HS-27A (cell line): ENCODE data around the gene TSPEAR.
"Not testable (repeated sequence)": the region's sequence is repeated elsewhere in the genome, so short reads cannot be mapped to it uniquely, and the experiment has no call there.

Source experiments
- DNase-seq: peaks from one replicate; pipeline ENCODE4 v3.0.0-alpha.2; 2012; ENCODE audit warnings: low read depth, missing footprints

TSPEAR gene

DNA sequence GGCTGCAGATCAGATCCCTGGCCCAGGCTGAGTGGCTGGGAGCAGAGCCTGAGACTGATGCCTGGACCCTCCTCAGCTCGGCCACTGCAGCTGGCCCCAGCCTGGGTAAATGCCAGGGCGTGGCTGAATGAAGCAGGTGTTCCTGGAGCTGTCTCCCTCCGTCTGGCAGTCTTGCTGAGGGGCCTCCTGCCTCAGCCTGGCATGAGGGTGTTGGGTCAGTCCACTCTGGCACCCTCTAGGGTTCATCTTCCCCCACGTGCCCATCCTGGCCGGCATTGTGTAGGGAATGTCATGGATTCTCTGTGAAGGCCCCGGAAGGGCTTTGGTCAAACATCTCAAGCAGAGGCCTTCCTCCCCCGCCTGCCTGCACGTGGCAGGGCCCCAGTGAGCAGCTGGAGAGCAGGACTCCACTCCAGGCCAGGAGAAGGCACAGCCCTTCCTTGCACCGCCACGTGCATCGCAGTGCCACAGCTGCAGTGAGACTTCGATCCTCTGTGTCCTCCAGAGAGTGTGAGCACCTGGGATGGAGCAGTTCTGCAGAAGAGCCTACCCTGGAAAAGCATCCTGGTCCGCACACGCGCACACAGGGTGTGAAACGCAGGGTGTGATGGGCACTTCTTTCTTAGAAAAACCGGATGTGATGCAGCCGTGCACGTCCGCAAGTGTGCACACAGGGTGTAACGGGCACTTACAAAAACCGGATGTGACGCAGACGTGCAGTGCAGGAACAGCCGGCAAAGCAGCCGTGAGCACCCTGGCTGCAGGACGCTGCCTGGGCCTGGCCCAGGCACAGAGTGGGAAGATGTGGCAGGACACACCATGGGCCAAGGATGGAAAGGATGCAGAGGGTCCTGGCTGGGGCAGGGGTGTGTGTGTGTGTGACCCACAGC lies 142.5 kb downstream of the TSPEAR start:
- no peak for DNase-seq

- no peak for DNase-seq
These were observed 143.1 kb downstream of the TSPEAR start for GRCh38 chr21:44568261-44568660.

GRCh38 chr21:44567481-44568171 lies 143.7 kb downstream of the TSPEAR start:
- no peak for DNase-seq

DNA sequence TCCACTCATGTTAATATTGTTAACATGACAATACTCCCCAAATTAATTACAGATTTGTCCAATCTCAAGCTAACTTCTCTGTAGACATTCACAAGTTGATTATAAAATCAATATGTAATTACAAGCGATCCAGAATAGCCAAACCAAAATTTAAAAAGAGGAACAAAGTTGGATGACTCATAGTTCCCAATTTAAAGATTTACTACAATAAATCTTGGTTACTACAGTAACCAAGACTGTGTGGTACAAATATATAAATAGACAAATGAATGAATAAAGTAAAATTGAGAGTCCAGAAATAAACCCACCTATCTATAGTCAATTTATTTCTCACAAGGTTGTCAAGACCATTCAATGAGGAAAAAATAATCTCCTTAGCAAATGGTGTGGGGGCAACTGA lies 145.0 kb downstream of the TSPEAR start:
- no peak for DNase-seq

DNA sequence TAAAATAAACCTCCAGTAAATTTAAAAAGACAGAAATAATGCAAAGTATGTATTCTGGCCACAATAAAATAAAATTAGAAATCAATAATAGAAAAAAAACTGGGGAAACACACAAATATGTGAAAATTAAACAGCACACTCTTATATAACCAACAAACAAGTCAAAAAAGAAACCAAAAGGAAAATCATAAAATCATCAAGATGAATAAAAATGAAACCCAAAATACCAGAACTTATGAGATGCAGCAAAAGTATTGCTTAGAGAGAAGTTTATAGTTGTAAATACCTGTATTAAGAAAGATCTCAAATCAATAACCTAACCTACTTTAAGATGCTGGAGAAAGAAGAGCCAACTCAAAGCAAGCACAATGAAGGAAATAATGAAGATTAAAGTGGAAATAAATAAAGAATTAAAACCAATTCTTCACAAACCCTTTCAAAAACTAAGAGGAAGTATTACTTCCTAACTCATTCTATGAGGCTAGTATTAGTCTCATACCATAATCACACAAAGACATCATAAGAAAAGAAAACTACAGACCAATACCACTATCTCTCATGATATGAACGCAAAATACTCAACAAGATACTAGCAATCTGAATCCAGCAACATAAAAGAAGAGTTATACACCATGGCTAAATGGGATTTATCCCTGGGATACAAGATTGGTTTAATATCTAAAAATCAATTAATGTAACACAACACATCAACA lies 146.3 kb downstream of the TSPEAR start:
- DNase-seq, result no peak

DNA sequence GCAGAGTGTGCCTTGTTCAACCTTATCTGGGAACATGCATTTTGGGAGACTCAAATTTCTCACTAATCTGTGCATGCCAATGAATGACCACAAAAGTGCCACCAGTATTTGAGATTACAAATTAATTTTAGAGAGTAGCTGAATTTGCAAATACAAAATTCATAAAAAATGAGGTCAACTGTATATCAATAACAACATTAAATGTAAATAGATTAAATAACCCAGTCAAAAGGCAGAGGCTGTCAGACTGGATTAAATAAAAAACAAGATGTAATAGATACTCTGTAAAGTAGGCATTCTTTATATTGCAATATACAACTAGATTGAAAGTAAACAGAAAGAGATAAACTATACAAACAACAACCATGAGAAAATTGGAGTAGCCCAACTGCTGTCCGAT lies 147.3 kb downstream of the TSPEAR start:
- DNase-seq, result no peak

DNA sequence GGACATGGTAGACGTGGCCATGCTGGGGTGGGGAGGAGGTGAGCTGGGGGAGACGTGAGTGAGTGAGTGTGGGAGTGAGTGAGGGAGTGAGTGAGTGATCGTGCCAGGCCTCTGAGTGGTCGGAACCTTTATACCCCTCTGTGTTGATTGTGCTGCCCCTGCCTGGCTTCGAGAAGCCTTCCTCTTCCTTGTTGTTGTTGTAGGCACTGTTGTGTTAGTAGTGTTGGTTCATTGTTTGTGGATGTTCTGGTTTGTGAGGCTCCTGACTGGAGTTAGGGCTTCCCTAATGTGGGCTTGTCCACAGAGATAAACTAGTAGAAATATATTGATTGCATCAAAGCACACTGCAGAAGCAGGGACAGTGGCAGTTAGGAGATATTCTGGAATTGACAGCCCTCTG lies 152.7 kb downstream of the TSPEAR start, which contains the start of gene KRTAP10-3:
Gene KRTAP10-3, minus strand, starts transcription at position 101 of the 400 bp plus-strand sequence. Its CDS starts 80 bp downstream, at position 21.
- no peak for DNase-seq

- DNase-seq, result not testable (repeated sequence)
These were observed 153.1 kb downstream of the TSPEAR start for GRCh38 chr21:44558329-44558675.

DNA sequence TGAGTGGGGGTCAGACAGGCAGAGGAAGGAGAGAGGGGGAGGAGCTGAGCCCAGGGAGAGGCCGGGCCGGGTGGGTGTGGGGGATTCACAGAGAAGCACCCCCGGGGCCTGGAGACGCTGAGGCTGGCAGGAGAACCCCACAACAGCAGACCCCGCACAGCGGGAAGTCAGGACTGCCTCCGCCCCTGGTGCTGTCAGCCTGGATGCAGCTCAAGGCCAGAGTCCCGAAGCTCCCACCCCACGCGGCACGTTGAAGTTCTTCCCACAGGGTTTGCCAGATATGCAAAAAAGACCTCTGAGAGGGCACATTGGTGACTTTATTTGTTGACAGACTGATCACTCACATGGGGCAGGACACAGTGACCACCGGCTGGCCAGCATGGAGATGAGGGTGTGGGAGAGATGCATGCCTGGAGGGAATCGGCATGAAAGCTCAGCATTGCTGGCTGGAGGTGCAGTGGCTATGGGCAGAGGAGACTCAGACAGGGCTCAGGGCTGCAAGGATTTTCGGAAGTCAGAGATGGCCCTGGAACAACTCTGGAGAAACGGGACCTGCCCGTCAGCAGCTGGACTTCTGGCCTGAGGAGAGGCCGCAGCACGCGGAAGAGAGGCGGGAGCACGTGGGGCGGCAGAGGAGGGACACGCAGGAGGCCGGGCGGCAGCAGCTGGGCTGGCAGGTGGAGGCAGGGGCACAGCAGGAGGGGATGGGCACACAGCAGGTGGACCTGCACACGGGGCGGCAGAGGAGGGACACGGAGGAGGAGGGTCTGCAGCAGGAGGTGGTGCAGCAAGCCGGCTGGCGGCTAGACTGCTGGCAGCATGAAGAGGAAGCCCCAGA lies 153.7 kb downstream of the TSPEAR start:
- DNase-seq, result no peak

GRCh38 chr21:44556879-44557278 lies 154.5 kb downstream of the TSPEAR start:
- DNase-seq, result no peak

GRCh38 chr21:44555200-44555875 lies 156.0 kb downstream of the TSPEAR start:
- no peak for DNase-seq

GRCh38 chr21:44552681-44553080 lies 158.7 kb downstream of the TSPEAR start:
- no peak for DNase-seq

GRCh38 chr21:44552136-44552535 lies 159.2 kb downstream of the TSPEAR start:
- no peak for DNase-seq

- DNase-seq, result no peak
These were observed 159.9 kb downstream of the TSPEAR start, which contains the start of gene KRTAP10-2 for GRCh38 chr21:44551340-44551961. Gene KRTAP10-2 (minus strand): TSS chr21:44551505. CDS start chr21:44551458, 47 bp downstream.

- no peak for DNase-seq
These were observed 160.6 kb downstream of the TSPEAR start for GRCh38 chr21:44550807-44551206.

DNA sequence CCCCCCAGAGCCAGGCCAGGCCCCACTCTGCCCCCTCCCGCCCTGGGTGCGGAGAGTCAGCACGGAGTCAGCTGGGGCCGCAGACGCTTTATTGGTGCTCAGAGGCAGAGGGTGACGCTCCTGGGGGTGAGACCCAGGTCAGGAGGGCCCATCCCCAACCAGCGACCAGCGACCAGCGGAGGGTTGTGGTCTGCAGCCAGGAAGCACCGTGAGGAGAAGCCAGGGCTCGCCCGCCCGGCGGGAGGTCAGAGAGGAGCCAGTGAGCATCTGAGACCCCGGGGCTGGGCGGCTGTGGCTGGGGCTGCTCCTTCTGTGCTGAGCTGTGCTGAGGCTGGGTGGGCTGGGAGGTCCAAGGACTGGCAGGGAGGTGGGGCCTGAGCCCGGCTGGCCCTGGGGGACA lies 161.1 kb downstream of the TSPEAR start:
- not testable (repeated sequence) for DNase-seq

GRCh38 chr21:44549525-44550211 lies 161.7 kb downstream of the TSPEAR start:
- DNase-seq, result no peak

DNA sequence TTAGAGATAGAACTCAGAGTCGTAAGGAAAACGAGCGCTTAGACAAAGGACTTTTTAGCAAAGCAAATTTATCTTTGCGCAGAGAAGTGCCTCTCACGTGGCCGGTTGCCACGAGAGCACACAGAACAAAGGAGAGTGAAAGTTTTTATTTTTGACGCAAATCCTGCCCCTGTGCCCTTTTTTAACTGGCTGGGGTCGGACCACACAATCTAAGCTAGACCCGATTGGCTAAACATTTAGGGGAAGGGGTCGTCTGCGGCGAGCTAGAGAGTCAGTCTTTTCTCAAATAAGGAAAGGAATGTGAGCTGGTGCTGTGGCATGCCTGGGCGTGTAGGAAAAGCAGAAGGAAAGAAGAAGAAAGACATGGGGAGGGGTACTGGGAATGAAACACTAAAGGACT lies 162.4 kb downstream of the TSPEAR start:
- no peak for DNase-seq

DNA sequence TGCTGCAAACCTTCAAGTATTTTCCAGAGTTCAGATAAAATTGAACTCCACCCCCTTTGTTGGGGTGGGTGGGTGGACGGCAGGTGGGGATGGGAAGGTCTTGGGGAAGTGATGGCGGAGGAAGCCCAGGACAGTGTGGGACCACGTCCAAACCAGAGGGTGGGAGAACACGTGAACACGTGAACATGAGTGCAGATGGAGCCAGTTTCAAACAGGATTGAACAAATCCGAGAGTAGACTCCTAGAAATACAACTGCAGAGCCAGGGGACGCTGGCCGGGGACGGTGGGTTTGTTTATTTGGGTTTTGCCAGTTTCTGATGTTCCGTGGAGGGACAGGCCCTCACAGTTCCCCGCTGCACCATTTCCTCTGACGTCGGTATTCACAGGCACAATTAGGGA lies 163.0 kb downstream of the TSPEAR start:
- DNase-seq, result no peak
